GM20431 (cell line): ENCODE results near the gene HSPE1.
"Not testable (repeated sequence)": the region's sequence is repeated elsewhere in the genome, so short reads cannot be mapped to it uniquely, and the experiment has no call there.

ENCODE experiments used
- in situ Hi-C: fragments of 300-500 bp; cut with MseI, MboI; formaldehyde crosslinking; loops from one replicate; pipeline ENCODE4 v1.15.0; 2020; ENCODE audit warnings: low sequenced_read_pairs; ENCODE audit not compliant: unreplicated experiment

Gene HSPE1

GRCh38 chr2:197499594-197500502, at the start of gene HSPE1, which contains the start of gene HSPD1:
TSS of gene HSPE1 (plus strand) at chr2:197500379. CDS start at chr2:197500437, 58 bp downstream.
TSS of gene HSPD1 (minus strand) at chr2:197499840. CDS start at chr2:197498848, 992 bp downstream.
- in situ Hi-C loops: no loop called here

GRCh38 chr2:197450465-197450864, 49.7 kb upstream of the HSPE1 start:
- in situ Hi-C loops: no loop called here

GRCh38 chr2:197450935-197451358, 49.2 kb upstream of the HSPE1 start:
- in situ Hi-C loops: not testable (repeated sequence)

- in situ Hi-C loops: no loop called here
Measured at GRCh38 chr2:197452754-197453122, 47.4 kb upstream of the HSPE1 start.

GRCh38 chr2:197453123-197453913, 46.9 kb upstream of the HSPE1 start, which contains the start of gene COQ10B:
TSS of gene COQ10B (plus strand) at chr2:197453552. CDS start at chr2:197453561, 9 bp downstream.
- in situ Hi-C loops: no loop called here

GRCh38 chr2:197453914-197454398, 46.2 kb upstream of the HSPE1 start:
- in situ Hi-C loops: no loop called here

- in situ Hi-C loops: no loop called here
Measured at GRCh38 chr2:197454923-197455322, 45.3 kb upstream of the HSPE1 start.

- in situ Hi-C loops: no loop called here
Measured at GRCh38 chr2:197455428-197455827, 44.8 kb upstream of the HSPE1 start.

GRCh38 chr2:197460649-197461048, 39.5 kb upstream of the HSPE1 start:
- in situ Hi-C loops: no loop called here

- in situ Hi-C loops: no loop called here
Measured at GRCh38 chr2:197461057-197461456, 39.1 kb upstream of the HSPE1 start.

- in situ Hi-C loops: no loop called here
Measured at GRCh38 chr2:197464175-197464574, 36.0 kb upstream of the HSPE1 start.

- in situ Hi-C loops: no loop called here
Measured at GRCh38 chr2:197472166-197472565, 28.0 kb upstream of the HSPE1 start.

GRCh38 chr2:197477797-197478196, 22.4 kb upstream of the HSPE1 start:
- in situ Hi-C loops: no loop called here

GRCh38 chr2:197480165-197481036, 19.8 kb upstream of the HSPE1 start:
- in situ Hi-C loops: no loop called here

GRCh38 chr2:197484248-197484647, 15.9 kb upstream of the HSPE1 start:
- in situ Hi-C loops: not testable (repeated sequence)

GRCh38 chr2:197486175-197486574, 14.0 kb upstream of the HSPE1 start:
- in situ Hi-C loops: no loop called here

- in situ Hi-C loops: no loop called here
Measured at GRCh38 chr2:197487385-197487784, 12.8 kb upstream of the HSPE1 start.

- in situ Hi-C loops: no loop called here
Measured at GRCh38 chr2:197495433-197496134, 4.6 kb upstream of the HSPE1 start.

GRCh38 chr2:197496695-197497094, 3.5 kb upstream of the HSPE1 start:
- in situ Hi-C loops: no loop called here
